MG63 (cell line): ENCODE data around the gene XBP1. TPM values are rescaled to one million over a fixed set of nuclear protein-coding genes. Genes with fewer than 3 reads are reported as not detected.
"Not testable (repeated sequence)": the region's sequence is repeated elsewhere in the genome, so short reads cannot be mapped to it uniquely, and the experiment has no call there.

Experiments used
- DNase-seq: peaks from one replicate; pipeline ENCODE4 v3.0.0-alpha.2; 2020
- H3K27me3 ChIP-seq: fragments of 250-450 bp; sonication (Bioruptor Pico); 2 replicates; pipeline ENCODE4 v1.5.1; 2020; ENCODE audit warnings: mild to moderate bottlenecking, moderate library complexity
- H3K36me3 ChIP-seq: fragments of 250-450 bp; sonication (Bioruptor Pico); 2 replicates; pipeline ENCODE4 v1.5.1; 2020; ENCODE audit warnings: mild to moderate bottlenecking, moderate library complexity
- H3K4me3 ChIP-seq: fragments of 250-450 bp; sonication (Bioruptor Pico); 2 replicates; pipeline ENCODE4 v1.5.1; 2020; ENCODE audit warnings: mild to moderate bottlenecking, moderate library complexity
- H3K9me3 ChIP-seq: fragments of 250-450 bp; sonication (Bioruptor Pico); 2 replicates; pipeline ENCODE4 v1.5.1; 2020; ENCODE audit warnings: mild to moderate bottlenecking, moderate library complexity
- total RNA-seq: library from RNA; depleted of rRNA; stranded (reverse); fragments of >200 nt; shearing (Covaris generic); gene quantifications from 2 replicates; pipeline ENCODE4 v1.2.3, GENCODE V29; 2014; ENCODE audit warnings: low replicate concordance; rRNA removed

The XBP1 gene
- total RNA-seq, 1 experiment from 2014 or later, result 222 TPM

DNA sequence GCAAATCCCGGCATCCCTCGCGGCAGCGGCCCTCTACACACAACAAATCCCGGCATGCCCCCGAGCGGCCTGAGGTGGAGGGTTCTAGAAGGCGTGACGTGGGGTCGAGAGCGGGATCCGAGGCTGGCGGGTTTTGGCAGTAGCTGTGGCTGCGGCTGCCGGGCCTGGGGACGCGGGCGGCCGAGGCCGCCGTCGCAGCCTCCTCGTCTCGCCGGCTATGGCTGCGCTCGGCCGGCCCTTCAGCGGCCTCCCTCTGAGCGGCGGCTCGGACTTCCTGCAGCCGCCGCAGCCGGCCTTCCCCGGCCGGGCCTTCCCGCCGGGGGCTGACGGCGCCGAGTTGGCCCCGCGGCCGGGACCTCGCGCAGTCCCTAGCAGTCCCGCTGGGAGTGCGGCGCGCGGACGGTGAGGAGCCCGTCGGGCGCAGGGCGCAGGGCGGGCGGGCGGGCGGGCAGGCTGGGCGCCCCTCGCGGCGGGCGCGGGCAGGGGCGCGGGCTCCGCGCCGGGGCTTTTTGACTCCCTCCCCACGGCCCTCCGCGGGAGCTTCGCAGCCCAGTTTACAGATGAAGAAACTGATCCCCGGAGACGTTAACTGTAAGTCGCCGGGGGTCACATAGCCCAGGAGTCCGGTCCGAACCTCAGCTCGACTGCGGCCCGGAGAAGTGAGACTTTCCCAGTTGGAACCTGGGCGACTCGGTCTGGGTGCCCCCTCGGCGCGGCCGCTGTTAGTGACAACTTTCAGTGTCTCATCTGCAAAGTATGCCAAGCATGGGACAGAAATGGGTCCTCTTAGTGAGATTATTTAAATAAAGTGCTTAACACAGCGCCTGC, 27.5 kb downstream of the XBP1 start, which contains the start of gene CCDC117:
CCDC117 (plus strand) TSS at position 63 of the 828 bp plus-strand sequence; CDS start at position 218, 155 bp downstream.
- DNase-seq, result peak; percentile 95
- no peaks in the 10 kb centered on the region for H3K27me3 ChIP-seq
- H3K4me3 ChIP-seq, result peak within 1 kb of the TSS; percentile 85
- peaks cover 17% of the 10 kb centered on the region for H3K36me3 ChIP-seq
- no peaks in the 10 kb centered on the region for H3K9me3 ChIP-seq

DNA sequence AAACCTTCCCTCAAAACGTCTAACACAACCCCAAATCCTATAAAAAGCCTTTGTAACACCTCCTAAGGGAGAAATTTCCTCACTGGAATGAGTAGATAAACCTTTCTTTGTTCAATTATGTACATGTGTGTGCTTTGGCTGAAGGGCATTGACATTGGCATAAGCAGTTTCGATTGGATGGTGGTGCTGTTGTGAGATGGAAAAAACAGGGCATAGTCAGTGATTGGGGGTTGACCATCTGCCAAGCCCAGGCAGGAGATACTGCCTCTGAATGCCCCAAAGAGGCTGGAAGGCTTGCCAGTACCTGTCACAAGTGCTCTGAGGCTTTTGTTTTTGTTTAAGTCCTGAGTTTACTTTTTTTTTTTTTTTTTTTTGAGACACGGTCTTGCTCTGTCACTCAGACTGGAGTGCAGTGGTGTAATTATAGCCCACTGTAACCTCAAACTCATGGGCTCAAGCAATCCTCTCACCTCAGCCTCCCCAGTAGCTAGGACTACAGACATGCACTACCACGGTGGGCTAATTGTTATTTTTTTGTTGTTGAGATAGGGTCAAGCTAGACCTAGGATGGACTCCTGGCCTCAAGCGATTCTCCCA, 29.1 kb downstream of the XBP1 start:
- H3K27me3 ChIP-seq, result no peaks in the 10 kb centered on the region
- peaks cover 17% of the 10 kb centered on the region for H3K36me3 ChIP-seq
- H3K4me3 ChIP-seq, result no peak overlapping the region
- no peaks in the 10 kb centered on the region for H3K9me3 ChIP-seq
- DNase-seq, result peak; percentile 11

DNA sequence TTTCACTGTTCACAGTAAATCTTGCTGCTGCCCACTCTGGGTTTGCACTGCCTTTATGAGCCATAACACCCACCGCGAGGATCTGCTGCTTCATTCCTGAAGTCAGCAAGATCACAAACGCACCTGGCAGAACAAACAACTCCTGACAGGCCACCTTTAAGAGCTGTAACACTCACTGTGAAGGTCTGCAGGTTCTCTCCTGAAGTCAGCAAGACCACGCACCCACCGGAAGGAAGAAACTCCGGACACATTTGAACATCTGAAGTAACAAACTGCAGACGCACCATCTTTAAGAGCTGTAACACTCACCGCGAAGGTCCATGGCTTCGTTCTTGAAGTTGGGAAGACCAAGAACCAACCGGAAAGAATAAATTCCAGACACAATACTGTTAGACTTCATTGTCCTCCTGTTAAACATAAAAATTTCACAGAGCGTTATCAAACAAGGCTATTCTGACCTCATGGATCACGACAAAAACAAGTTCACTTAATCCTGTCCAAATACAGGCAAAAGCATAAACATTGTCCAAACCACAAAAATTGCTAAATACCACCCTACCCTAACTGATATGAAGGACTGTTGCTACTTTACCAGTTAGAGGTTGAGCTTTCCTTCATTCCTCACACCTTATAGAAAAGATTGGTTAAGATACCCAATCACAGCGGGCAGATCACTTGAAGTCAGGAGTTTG, 30.8 kb downstream of the XBP1 start:
- no peaks in the 10 kb centered on the region for H3K9me3 ChIP-seq
- no peaks in the 10 kb centered on the region for H3K27me3 ChIP-seq
- no peak for DNase-seq
- H3K36me3 ChIP-seq, result peaks cover 3% of the 10 kb centered on the region
- no peak overlapping the region for H3K4me3 ChIP-seq

DNA sequence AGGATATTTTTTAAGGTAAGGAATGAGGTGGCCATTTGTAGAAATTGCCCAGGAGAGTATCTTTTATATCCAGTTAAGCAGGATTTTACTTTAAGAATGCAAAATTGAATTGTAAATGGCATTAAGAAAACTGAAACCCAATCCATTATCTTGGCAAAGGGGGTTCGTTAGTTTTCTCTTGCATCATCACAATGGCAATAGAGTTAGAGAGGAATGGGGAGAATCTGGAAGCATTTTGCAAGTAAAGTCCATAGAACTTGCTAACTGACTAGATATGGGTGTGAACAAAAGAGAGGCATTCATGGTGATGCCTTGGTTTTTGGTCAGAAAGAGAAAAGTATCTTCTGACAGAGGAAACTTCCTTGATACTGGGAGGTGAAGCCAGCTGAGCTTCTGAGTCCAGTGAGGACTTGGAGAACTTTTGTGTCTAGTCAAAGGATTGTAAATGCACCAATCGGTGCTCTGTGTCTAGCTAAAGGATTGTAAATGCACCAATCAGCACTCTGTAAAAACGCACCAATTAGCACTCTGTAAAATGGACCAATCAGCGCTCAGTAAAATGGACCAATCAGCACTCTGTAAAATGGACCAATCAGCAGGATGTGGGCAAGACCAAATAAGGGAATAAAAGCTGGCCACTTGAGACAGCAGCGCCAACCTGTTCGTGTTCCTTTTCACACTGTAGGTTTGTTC, 31.5 kb downstream of the XBP1 start:
- H3K9me3 ChIP-seq, result no peaks in the 10 kb centered on the region
- H3K36me3 ChIP-seq, result no peaks in the 10 kb centered on the region
- no peaks in the 10 kb centered on the region for H3K27me3 ChIP-seq
- DNase-seq, result no peak
- no peak overlapping the region for H3K4me3 ChIP-seq

DNA sequence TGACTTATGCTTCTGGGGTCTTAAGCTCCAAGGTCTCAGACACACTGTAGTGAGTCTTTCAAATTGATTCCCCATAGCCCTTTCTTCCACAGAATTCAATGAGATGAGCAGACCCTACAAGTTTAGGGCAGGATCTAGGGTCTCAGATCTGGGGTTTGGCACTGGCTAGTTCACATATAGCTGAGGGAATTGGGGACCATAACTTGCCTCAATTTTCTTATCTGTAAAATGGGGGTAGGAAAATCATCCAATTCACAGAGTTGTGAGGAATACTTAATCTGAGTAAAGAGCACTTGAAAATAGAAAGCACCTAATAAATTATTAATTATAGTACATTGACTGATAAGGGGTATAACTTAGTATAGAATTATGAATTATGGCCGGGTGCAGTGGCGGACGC, 33.7 kb downstream of the XBP1 start:
- no peak for DNase-seq
- H3K27me3 ChIP-seq, result no peaks in the 10 kb centered on the region
- no peaks in the 10 kb centered on the region for H3K36me3 ChIP-seq
- no peak overlapping the region for H3K4me3 ChIP-seq
- H3K9me3 ChIP-seq, result no peaks in the 10 kb centered on the region

DNA sequence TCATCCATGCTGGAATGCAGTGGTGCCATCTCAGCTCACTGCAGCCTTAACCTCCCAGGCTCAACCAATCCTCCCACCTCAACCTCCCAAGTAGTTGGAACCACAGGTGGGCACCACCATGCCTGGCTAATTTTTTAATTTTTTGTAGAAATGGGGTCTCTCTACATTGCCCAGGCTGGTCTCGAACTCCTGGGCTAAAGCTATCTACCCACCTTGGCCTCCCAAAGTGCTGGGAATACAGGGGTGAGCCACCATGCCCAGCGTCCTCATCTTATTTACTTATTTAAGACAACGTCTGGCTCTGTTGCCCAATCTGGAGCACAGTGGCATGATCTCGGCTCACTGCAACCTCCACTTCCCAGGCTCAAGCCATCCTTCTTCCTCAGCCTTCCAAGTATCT, 38.4 kb downstream of the XBP1 start:
- H3K36me3 ChIP-seq, DNase-seq, H3K27me3 ChIP-seq, H3K9me3 ChIP-seq, H3K4me3 ChIP-seq: not testable (repeated sequence)

DNA sequence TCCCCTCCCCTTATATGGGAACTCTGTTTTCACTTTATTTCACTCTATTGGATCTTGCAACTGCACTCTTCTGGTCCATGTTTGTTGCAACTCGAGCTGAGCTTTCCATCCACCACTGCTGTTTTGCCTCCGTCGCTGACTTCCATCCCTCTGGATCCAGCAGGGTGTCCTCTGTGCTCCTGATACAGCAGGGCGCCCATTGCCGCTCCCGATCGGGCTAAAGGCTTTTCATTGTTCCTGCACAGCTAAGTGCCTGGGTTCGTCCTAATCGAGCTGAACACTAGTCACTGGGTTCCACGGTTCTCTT, 39.0 kb downstream of the XBP1 start:
- no peak for DNase-seq
- H3K4me3 ChIP-seq, result no peak overlapping the region
- no peaks in the 10 kb centered on the region for H3K27me3 ChIP-seq

DNA sequence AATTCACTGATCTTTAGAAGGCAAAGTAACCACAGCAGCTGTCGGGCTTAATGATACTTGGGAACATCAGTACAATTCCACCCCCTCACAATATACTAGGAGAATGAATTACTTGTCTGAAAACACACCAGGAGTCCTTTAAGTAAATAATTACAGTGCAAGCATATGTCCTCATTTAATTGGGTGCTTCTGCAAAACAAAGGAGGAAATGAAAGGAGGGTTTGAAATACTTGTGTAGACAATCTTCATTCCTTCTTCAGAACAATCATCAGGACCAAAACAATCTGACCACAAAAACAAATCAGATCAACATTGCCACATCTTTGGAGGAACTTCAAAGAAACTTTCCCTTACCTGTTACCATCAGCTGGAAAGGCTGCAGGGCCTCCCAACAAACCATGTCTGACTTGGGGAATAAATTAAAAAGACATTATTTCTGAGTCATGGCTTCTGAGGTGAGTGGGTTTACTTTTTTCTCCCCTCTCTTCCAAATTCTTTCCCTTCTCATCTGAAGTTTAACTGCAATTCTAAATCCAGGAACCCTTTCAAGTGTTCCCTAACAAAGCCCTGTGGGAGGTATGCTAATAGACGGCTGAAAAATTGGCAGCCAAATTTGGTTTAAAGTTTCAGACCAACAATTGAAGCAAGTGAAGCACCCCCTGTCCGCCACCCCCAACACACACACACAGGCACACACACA, 40.4 kb downstream of the XBP1 start:
- no peaks in the 10 kb centered on the region for H3K36me3 ChIP-seq
- no peak for DNase-seq
- no peaks in the 10 kb centered on the region for H3K27me3 ChIP-seq
- H3K9me3 ChIP-seq, result no peaks in the 10 kb centered on the region
- no peak overlapping the region for H3K4me3 ChIP-seq

More for the DNA sequence above, 39.0 kb downstream of the XBP1 start:
- H3K36me3 ChIP-seq, result no peaks in the 10 kb centered on the region
- no peaks in the 10 kb centered on the region for H3K9me3 ChIP-seq

DNA sequence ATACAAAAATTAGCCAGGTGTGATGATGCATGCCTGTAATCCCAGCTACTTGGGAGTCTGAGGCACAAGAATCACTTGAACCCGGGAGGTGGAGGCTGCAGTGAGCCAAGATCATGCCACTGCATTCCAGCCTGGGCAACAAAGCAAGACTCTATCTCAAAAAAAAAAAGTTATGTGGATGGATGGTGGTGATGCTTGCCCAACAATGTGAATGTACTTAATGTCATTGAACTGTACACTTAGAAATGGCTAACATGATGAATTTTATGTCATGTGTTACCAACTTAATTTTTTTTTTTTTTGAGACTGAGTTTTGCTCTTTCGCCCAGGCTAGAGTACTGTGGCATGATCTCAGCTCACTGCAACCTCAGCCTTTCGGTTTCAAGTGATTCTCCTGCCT, 45.9 kb downstream of the XBP1 start:
- not testable (repeated sequence) for DNase-seq, H3K27me3 ChIP-seq

DNA sequence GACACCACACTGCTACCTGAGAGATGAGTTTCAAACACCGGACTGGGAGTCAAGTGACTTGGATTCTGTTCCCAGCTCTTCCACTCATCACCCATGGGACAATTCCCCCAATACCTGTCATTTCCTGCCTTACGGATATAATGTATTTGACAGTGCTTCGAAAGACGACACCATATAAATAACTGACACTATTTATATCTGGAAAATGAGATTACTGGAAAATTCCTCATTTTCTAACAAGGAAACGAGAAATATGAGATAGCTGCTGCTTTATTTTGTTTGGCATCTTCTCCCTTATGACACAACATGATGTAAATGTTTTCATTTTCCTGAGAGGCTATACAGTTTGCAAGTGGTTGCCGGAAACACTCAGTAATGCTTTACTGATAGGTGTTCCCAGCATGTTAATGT, 49.9 kb downstream of the XBP1 start:
- no peaks in the 10 kb centered on the region for H3K9me3 ChIP-seq
- H3K4me3 ChIP-seq, result no peak overlapping the region
- peaks cover 27% of the 10 kb centered on the region for H3K36me3 ChIP-seq
- DNase-seq, result peak; percentile 5
- no peaks in the 10 kb centered on the region for H3K27me3 ChIP-seq

More for the DNA sequence above, 45.9 kb downstream of the XBP1 start:
- not testable (repeated sequence) for H3K9me3 ChIP-seq, H3K36me3 ChIP-seq, H3K4me3 ChIP-seq

Other genes starting within 250 kb of the XBP1 start
- gene TTC28, start 120.7 kb downstream of the XBP1 start, total RNA-seq, result 2.9 and 3.1 TPM in 2 replicates
- 38.6 and 51.8 TPM in 2 replicates for gene CHEK2, start 58.7 kb downstream of the XBP1 start, total RNA-seq
- 16.2 and 17.8 TPM in 2 replicates for gene HSCB, start 58.5 kb downstream of the XBP1 start, total RNA-seq
- 25.4 and 32.4 TPM in 2 replicates for gene CCDC117, start 27.9 kb downstream of the XBP1 start, total RNA-seq
- gene ZNRF3, start 83.0 kb upstream of the XBP1 start, total RNA-seq, result 2.1 and 2.2 TPM in 2 replicates